ENCODE data around the gene NUP93. TPM values are rescaled to one million over a fixed set of nuclear protein-coding genes. Genes with fewer than 3 reads are reported as not detected.

The NUP93 gene
- total RNA-seq, 1 experiment from 2014 or later: 102 TPM

DNA sequence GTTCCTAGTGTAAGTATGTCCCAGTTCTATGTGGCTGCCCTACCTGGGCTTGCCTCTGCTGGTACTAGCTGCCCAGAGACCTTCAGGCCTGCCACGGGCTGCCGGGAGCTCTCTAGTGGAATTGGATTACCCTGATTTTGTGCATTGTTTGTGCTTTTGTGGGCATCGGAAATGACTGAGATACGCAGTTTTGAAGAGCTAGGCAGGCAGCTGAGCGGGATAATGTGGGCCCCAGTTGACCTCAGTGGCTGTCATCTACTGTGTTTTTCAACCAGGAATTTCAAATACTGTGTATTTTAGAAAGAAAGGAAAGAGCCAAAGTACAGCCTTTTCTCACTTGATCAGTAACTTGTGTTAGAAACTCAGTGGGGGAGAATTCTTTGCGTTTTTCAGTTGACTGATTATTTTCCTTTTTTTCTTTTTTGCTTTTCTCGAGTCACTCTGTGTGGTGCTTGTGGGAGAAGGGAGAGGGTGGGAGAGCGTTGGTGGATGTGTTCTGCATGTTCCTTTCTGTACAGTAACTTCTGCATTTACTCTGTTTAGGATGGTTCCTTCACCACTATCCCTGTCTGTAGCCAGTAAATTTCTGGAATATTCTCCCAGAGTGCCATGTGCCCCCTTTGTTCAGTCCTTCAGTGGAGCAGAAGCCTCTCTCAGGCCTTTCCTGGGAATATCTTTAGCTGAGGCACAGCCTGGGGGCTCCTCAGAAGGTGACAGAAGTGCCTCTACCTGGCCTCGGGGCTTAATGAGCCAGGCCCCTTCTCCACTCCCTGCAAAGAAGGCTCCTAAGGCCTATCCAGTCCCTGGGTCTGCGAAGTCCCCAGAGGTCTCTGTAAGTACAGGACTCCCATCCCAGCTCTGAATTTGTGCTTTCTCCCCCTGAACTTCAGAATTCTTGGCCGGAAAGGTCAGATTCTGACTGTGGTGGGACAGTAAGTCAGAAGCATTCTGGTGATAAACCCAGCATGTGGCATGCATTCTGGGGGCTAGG lies 120.1 kb downstream of the NUP93 start:
- no peaks in the 10 kb centered on the region for H3K36me3 ChIP-seq
- peak overlapping the region; percentile 24 for H3K27ac ChIP-seq
- H3K9me3 ChIP-seq (replicated peaks): no peaks in the 10 kb centered on the region
- H3K4me1 ChIP-seq (replicated peaks): peaks cover 46% of the 10 kb centered on the region
- H3K4me3 ChIP-seq: no peak overlapping the region
- H3K27me3 ChIP-seq (replicated peaks): no peaks in the 10 kb centered on the region
- peak in 1 of 2 experiments; percentile 40 for DNase-seq (ENCODE audit: low read depth in 1 of 2, low spot score in 2 of 2)

DNA sequence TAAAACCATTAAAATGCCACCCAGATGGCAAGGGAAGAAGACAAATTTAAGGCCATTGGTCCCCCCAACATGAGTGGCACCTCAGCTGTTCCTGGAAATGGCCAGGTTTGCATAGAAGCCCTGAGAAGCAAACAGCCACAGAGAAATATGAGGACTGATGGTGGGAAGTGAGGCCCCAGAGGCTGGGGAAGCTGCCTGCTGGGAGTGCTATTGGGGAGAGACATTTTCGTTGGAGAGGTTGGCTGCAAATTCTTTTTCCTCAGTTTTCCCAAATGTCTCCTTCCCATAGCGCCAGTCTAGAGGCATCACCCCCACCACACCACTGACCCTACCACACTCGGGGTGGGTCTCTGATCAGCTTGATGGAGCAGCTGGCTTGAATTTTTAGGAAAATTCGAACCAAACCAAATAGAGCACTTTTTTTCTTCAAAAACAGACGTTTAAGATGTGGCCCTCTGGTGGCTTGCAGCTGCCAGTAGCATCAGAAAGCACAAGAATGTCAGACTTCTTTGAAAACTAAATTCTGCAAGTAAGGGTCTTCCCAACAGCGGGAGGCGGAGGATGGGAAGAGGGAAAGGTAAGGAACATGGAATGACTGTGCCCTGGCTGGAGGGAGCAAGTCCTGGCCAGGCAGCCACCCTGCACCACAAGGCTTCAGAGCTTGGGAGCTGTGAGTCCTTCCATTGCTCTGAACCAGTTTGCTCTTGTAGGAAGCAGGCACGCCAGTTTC lies 121.9 kb downstream of the NUP93 start:
- H3K4me1 ChIP-seq (replicated peaks): peaks cover 46% of the 10 kb centered on the region
- no peak for DNase-seq (ENCODE audit: low read depth in 1 of 2, low spot score in 2 of 2)
- H3K27me3 ChIP-seq (replicated peaks): no peaks in the 10 kb centered on the region
- H3K9me3 ChIP-seq (replicated peaks): no peaks in the 10 kb centered on the region
- H3K27ac ChIP-seq: no peak overlapping the region
- H3K4me3 ChIP-seq: no peak overlapping the region
- H3K36me3 ChIP-seq: no peaks in the 10 kb centered on the region

DNA sequence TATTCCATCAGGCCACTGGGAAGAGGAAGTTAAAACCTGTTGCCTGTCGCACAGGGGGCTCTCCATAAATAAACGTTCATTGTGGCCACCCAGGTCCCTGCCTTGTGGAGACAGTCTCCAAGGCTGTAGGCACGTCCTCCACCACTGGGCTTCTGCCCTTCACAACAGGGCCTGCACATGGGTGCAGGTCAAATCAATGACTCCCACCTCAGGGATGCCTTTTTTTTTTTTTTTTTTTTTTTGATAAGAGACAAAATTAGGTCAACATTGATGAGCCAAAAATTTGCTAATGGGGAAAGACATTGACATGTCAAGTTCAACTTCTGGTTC lies 122.4 kb downstream of the NUP93 start:
- no peak for DNase-seq (ENCODE audit: low read depth in 1 of 2, low spot score in 2 of 2)
- peaks cover 46% of the 10 kb centered on the region for H3K4me1 ChIP-seq (replicated peaks)
- H3K9me3 ChIP-seq (replicated peaks): no peaks in the 10 kb centered on the region
- H3K27ac ChIP-seq: no peak overlapping the region
- H3K4me3 ChIP-seq: no peak overlapping the region
- no peaks in the 10 kb centered on the region for H3K36me3 ChIP-seq
- no peaks in the 10 kb centered on the region for H3K27me3 ChIP-seq (replicated peaks)

DNA sequence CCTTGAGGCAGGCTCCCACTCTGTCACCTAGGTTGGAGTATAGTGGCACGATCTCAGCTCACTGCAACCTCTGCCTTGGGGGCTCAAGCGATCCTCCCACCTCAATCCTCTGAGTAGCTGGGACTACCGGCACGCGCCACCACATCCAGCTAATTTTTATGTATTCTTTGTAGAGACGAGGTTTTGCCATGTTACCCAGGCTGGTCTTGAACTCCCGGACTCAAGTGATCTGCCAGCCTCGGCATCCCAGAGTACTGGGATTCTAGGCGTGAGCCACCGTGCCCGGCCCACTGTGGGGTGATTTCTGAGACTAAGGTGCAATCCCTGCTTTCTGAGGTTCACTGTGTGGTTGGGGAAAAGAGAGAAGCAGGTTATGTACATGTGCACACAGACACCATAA lies 123.0 kb downstream of the NUP93 start:
- no peak overlapping the region for H3K4me3 ChIP-seq
- no peaks in the 10 kb centered on the region for H3K9me3 ChIP-seq (replicated peaks)
- no peak overlapping the region for H3K27ac ChIP-seq
- H3K36me3 ChIP-seq: no peaks in the 10 kb centered on the region
- peaks cover 42% of the 10 kb centered on the region for H3K4me1 ChIP-seq (replicated peaks)
- DNase-seq (ENCODE audit: low read depth in 1 of 2, low spot score in 2 of 2): no peak
- H3K27me3 ChIP-seq (replicated peaks): no peaks in the 10 kb centered on the region

DNA sequence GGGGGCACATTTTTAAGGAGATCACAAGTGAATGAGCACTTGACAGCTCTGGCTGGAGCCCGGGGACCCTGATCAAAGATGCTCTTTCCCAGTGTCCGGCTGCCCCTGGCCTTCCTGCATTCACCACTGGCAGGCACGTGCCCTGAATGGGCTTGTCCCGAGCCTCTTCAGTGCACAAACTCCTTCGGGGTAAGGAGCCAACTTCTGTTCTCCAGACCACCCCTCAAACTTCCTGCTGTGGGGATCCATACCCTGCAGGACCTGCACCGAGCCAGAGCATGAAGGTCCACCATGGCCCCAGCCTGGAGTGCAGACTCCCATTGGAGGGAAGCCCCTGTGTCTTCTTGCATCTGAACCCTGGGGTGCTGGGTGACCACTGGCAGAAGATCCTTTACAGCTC lies 125.3 kb downstream of the NUP93 start:
- no peak for DNase-seq (ENCODE audit: low read depth in 1 of 2, low spot score in 2 of 2)
- Histone ChIP-seq H3K9me3 (replicated peaks) (no peaks in the 10 kb centered on the region), H3K36me3 (no peaks in the 10 kb centered on the region), H3K27me3 (replicated peaks) (no peaks in the 10 kb centered on the region), H3K27ac (no peak overlapping the region), H3K4me1 (replicated peaks) (peaks cover 20% of the 10 kb centered on the region), H3K4me3 (no peak overlapping the region)

DNA sequence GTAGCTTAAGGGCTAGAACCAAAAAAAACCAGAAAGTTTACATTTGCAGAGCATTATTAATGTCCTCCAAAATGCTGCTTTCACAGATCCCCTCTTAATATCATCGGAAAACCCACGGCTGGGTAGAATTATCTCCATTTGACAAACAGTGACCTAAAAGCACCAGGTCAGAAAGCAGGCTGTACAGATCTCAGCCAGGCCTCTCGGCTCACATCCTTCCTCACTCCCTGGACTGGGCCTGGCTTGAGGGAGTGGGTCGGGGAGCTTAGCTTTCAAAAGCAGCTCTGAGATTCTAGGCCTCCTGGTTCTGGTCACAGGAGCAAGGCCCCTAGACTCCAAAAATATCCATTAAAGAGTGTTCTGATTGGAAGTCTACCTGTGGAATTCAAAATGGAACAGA lies 126.0 kb downstream of the NUP93 start:
- no peak for DNase-seq (ENCODE audit: low read depth in 1 of 2, low spot score in 2 of 2)
- H3K4me3 ChIP-seq: no peak overlapping the region

DNA sequence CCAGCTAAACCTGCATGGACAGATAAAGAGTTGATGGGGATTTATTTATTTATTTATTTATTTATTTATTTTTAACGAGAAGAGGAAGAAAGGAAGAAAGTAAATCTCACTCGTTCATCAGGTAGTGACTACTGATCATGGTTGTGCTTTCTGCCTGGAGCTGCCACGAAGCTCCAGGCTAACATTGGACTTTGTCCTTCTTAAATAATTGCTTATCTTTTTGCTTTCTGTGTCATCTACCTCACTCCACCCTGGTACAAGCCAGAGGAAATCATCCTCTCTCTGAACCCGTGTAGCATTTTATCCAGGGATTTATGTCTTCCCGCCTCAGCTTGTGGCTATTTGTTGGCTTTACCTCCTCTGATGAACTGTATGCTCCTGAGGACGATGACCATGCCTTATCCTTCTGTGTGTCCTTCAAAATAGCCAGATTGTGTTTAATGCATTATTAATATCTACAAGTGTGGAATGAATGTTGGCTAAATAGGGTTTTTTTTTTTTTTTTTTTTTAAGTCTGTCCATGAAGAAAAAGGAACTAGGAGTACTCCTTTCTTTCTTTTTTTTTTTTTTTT lies 127.0 kb downstream of the NUP93 start:
- no peaks in the 10 kb centered on the region for H3K36me3 ChIP-seq
- H3K4me1 ChIP-seq (replicated peaks): peaks cover 7% of the 10 kb centered on the region
- DNase-seq (ENCODE audit: low read depth in 1 of 2, low spot score in 2 of 2): no peak
- H3K27ac ChIP-seq: no peak overlapping the region
- no peaks in the 10 kb centered on the region for H3K9me3 ChIP-seq (replicated peaks)
- no peak overlapping the region for H3K4me3 ChIP-seq
- H3K27me3 ChIP-seq (replicated peaks): no peaks in the 10 kb centered on the region

More for the DNA sequence above, 126.0 kb downstream of the NUP93 start:
- Histone ChIP-seq H3K4me1 (replicated peaks) (peaks cover 14% of the 10 kb centered on the region), H3K9me3 (replicated peaks) (no peaks in the 10 kb centered on the region), H3K36me3 (no peaks in the 10 kb centered on the region), H3K27me3 (replicated peaks) (no peaks in the 10 kb centered on the region), H3K27ac (no peak overlapping the region)

DNA sequence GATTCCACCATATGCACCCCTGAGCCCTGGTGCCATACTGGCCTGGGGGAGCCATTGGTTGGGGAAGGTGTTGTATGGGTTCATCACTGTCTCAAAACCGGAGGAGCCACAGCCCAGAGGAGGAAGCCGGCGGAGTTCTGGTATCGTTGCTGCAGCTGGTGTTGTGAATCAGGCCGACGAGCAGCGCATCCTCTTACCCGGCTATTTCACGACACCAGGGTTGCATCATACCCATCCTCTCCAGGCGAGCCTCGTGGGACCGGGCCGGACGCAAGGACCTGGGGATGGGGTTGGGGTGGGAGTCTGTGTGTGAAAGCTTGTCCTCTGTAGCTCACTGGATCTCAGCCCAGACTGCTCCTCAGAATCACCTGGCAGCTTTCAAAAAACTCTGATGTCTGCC lies 128.4 kb downstream of the NUP93 start:
- DNase-seq (ENCODE audit: low read depth in 1 of 2, low spot score in 2 of 2): no peak
- Histone ChIP-seq H3K36me3 (no peaks in the 10 kb centered on the region), H3K27ac (no peak overlapping the region), H3K4me3 (no peak overlapping the region), H3K27me3 (replicated peaks) (no peaks in the 10 kb centered on the region), H3K9me3 (replicated peaks) (no peaks in the 10 kb centered on the region), H3K4me1 (replicated peaks) (peaks cover 5% of the 10 kb centered on the region; the same call in 1 of the 2 replicates)

DNA sequence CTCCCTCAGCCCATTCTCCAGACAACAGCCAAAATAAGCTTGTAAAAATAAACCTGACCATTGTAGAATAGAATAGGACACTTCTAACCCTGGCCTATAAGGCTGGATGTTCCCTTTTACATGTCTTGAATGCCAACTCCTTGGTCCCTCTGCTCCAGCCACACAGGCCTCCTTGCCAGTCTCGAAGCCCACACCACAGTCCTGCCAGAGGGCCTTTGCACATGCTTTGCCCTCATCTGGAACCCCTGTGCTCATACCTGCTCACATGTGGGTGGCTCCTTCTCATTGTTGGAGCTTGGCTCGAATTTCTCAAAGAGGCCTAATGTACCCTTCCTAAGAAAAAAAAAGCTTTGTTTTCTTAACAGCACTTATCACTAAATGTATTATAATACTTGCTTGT lies 129.7 kb downstream of the NUP93 start:
- no peaks in the 10 kb centered on the region for H3K36me3 ChIP-seq
- H3K4me3 ChIP-seq: no peak overlapping the region
- H3K9me3 ChIP-seq (replicated peaks): no peaks in the 10 kb centered on the region
- no peaks in the 10 kb centered on the region for H3K27me3 ChIP-seq (replicated peaks)
- no peak for DNase-seq (ENCODE audit: low read depth in 1 of 2, low spot score in 2 of 2)
- H3K27ac ChIP-seq: no peak overlapping the region
- peaks cover 5% of the 10 kb centered on the region; the same call in 1 of the 2 replicates for H3K4me1 ChIP-seq (replicated peaks)

DNA sequence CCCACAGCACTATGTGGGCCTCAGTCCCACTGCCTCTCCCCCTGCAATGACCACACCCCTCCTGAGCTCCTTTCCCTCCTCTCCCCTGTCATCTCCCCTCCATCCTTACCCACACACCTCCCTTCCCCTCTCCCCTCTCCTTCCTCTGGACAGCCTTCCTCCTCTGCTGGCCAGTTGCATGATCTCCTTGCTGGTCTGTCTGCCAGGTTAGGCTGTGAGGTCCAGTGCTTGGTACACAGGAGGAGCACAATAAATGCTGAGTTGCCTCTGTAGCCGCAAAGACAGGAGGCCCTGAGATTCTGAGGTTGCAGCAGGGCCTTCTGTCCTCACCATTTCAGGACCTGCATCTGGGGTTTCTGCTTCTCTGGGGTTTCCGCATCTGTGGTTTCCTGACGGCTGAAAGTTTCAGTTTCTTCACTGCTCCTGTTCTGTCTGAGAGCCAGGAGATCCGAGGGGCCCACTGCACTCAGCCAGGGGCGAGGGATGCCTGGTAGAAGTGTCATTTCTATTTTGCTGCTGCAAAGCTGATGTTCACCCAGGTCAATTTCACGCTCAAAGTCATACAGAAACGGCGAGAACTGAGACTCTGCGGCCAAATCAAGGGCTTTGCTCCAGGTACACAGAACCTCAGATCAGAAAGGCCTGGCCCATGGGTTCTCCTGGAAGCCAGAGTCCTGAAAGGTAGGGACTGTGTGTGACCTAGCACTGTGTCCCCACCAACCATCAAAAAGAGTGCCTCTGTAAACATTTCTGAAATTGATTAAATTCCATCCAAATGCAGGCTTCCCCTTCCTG lies 130.5 kb downstream of the NUP93 start:
- no peaks in the 10 kb centered on the region for H3K27me3 ChIP-seq (replicated peaks)
- peaks cover 5% of the 10 kb centered on the region; the same call in 1 of the 2 replicates for H3K4me1 ChIP-seq (replicated peaks)
- no peak overlapping the region for H3K27ac ChIP-seq
- DNase-seq (ENCODE audit: low read depth in 1 of 2, low spot score in 2 of 2): no peak
- H3K9me3 ChIP-seq (replicated peaks): no peaks in the 10 kb centered on the region
- no peaks in the 10 kb centered on the region for H3K36me3 ChIP-seq
- H3K4me3 ChIP-seq: no peak overlapping the region

DNA sequence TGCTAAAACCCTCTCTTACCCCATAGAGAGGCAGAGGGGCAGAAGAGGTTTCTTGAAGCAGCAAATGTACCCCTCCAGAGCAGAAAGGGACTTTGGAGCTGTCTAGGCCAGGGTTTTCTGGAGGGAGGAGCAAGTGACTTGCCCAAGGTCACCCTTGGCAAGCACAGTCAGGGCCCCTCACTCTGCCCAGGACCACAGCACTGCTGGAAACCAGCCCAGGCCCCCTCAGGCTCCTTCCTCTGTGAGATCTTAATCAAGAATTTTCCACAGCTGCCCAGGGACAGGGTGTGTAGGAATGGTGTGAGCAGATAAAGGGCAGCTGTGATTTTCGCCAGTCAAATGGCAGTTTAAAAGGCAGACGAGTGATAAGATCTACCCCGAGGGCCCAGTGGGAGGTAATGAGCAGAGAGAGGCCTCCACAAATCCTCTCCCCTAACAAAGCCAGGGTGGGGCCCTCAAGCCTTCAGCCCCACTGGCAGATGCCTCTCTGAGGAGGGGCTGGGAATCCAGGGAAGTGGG lies 131.2 kb downstream of the NUP93 start:
- H3K4me3 ChIP-seq: no peak overlapping the region
- DNase-seq (ENCODE audit: low read depth in 1 of 2, low spot score in 2 of 2): no peak
- H3K27ac ChIP-seq: no peak overlapping the region
- H3K36me3 ChIP-seq: no peaks in the 10 kb centered on the region
- H3K4me1 ChIP-seq (replicated peaks): peaks cover 6% of the 10 kb centered on the region; the same call in 1 of the 2 replicates
- H3K27me3 ChIP-seq (replicated peaks): no peaks in the 10 kb centered on the region
- no peaks in the 10 kb centered on the region for H3K9me3 ChIP-seq (replicated peaks)

DNA sequence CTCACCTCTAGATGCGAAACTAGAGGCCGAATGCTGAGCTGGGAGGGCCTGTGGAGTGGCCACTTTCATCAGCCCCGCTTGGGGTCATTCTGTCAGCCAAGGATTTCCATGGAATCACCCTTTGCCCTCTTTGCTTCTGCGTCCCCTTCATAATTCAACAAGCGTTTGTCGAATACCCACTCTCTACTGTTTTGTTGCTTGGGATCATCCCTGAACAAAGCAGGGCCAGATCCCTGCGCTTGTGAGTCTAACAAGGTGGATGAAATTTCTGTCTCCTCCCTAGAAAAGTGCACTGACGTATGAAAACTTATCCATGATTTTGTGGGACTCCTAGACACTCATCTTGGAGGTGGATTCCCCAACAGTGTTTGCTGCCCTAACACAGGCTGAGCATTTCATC lies 131.8 kb downstream of the NUP93 start:
- DNase-seq (ENCODE audit: low read depth in 1 of 2, low spot score in 2 of 2): no peak
- no peak overlapping the region for H3K27ac ChIP-seq

DNA sequence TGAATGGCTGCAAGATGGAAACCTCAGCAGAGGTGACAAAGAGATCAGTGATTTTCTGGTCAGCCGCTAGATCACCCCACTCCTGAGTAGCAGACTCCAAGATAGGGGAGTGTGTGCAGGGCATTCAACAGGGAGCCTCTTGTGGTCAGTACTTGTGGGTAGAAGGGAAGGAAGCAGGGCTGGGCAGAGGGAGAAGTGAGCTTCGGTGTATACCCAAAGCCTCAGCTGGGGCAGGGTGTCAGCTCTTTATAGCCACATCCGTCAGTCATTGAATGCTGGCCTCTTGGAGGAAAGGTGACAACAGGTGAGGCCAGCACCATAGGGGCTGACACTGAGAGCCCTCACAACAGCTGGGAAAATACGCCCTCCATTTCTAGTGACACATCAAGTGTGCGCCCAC lies 132.8 kb downstream of the NUP93 start:
- Histone ChIP-seq H3K4me1 (replicated peaks) (peaks cover 11% of the 10 kb centered on the region; the same call in 1 of the 2 replicates), H3K36me3 (no peaks in the 10 kb centered on the region), H3K4me3 (no peak overlapping the region), H3K9me3 (replicated peaks) (no peaks in the 10 kb centered on the region), H3K27ac (no peak overlapping the region), H3K27me3 (replicated peaks) (no peaks in the 10 kb centered on the region)
- no peak for DNase-seq (ENCODE audit: low read depth in 1 of 2, low spot score in 2 of 2)

More for the DNA sequence above, 131.8 kb downstream of the NUP93 start:
- Histone ChIP-seq H3K27me3 (replicated peaks) (no peaks in the 10 kb centered on the region), H3K4me3 (no peak overlapping the region), H3K9me3 (replicated peaks) (no peaks in the 10 kb centered on the region), H3K36me3 (no peaks in the 10 kb centered on the region), H3K4me1 (replicated peaks) (peaks cover 11% of the 10 kb centered on the region; the same call in 1 of the 2 replicates)

All from SJSA1 (cell line).